PC-3 (cell line): ENCODE measurements around the gene MBTD1.

Source experiments
- CTCF ChIP-seq: fragments of 300-600 bp; sonication (generic); conservative IDR thresholded peaks from 2 replicates; pipeline ENCODE4 v1.5.1; 2017; ENCODE audit warnings: antibody characterized with exemption, low read depth, mild to moderate bottlenecking, low read length
- EZH2 ChIP-seq: fragments of 300-600 bp; sonication (generic); IDR thresholded peaks from one replicate; pipeline ENCODE4 v1.6.1; 2017; ENCODE audit warnings: antibody characterized with exemption, mild to moderate bottlenecking, low read length; ENCODE audit not compliant: unreplicated experiment
- EZH2phosphoT487 ChIP-seq: fragments of 300-600 bp; sonication (generic); IDR thresholded peaks from 2 replicates; pipeline ENCODE4 v1.6.1; 2018; ENCODE audit warnings: mild to moderate bottlenecking, antibody characterized with exemption, low read length, borderline replicate concordance

- no peak for TF ChIP-seq CTCF
- no peak for TF ChIP-seq EZH2
- no peak for TF ChIP-seq EZH2phosphoT487
Observed at GRCh38 chr17:51289696-51290111, 29.9 kb upstream of the MBTD1 start.
